ENCODE data around the gene COX4I2.
A peak's percentile ranks its signal among the peaks of the same experiment; 100 is the strongest.
"Not testable (repeated sequence)": the region's sequence is repeated elsewhere in the genome, so short reads cannot be mapped to it uniquely, and the experiment has no call there.

COX4I2 gene

GRCh38 chr20:31648104-31648503, 10.4 kb downstream of the COX4I2 start:
- not testable (repeated sequence) for DNase-seq

GRCh38 chr20:31652917-31653396, 15.2 kb downstream of the COX4I2 start:
- DNase-seq, result no peak

GRCh38 chr20:31653561-31653960, 15.8 kb downstream of the COX4I2 start:
- no peak for DNase-seq

- DNase-seq, result no peak
These were observed 16.8 kb downstream of the COX4I2 start for GRCh38 chr20:31654534-31654933.

GRCh38 chr20:31661625-31662371, 24.1 kb downstream of the COX4I2 start:
- peak in 54 of 56 donors; percentile 27 to 93 (median 78) for DNase-seq

- no peak for DNase-seq
These were observed 24.7 kb downstream of the COX4I2 start for GRCh38 chr20:31662372-31662854.

- no peak for DNase-seq
These were observed 25.8 kb downstream of the COX4I2 start for GRCh38 chr20:31663524-31663837.

- DNase-seq, result peak in 38 of 56 donors; percentile 6 to 68 (median 38)
These were observed 26.4 kb downstream of the COX4I2 start for GRCh38 chr20:31663838-31664695.

- peak in 2 of 56 donors; percentile 38 to 41 for DNase-seq
These were observed 27.1 kb downstream of the COX4I2 start for GRCh38 chr20:31664696-31665354.

GRCh38 chr20:31665753-31666152, 28.0 kb downstream of the COX4I2 start:
- no peak for DNase-seq

- DNase-seq, result peak in 40 of 56 donors; percentile 5 to 69 (median 31)
These were observed 28.7 kb downstream of the COX4I2 start for GRCh38 chr20:31666258-31667042.

- peak in 1 of 56 donors; percentile 15 for DNase-seq
These were observed 29.9 kb downstream of the COX4I2 start for GRCh38 chr20:31667315-31668285.

GRCh38 chr20:31668944-31669343, 31.2 kb downstream of the COX4I2 start:
- not testable (repeated sequence) for DNase-seq

- peak in 2 of 56 donors; percentile 55 to 59 for DNase-seq
These were observed 32.2 kb downstream of the COX4I2 start for GRCh38 chr20:31669876-31670275.

GRCh38 chr20:31670371-31671228, 32.9 kb downstream of the COX4I2 start:
- peak in 54 of 56 donors; percentile 32 to 91 (median 79) for DNase-seq

GRCh38 chr20:31671324-31671723, 33.6 kb downstream of the COX4I2 start:
- no peak for DNase-seq

GRCh38 chr20:31673435-31673834, 35.7 kb downstream of the COX4I2 start:
- DNase-seq, result no peak

GRCh38 chr20:31673943-31674463, 36.3 kb downstream of the COX4I2 start:
- no peak for DNase-seq

Measured in nucleus accumbens (tissue), 56 donors.